ENCODE results near the gene TLE3. TPM values are rescaled to one million over a fixed set of nuclear protein-coding genes. Genes with fewer than 3 reads are reported as not detected.

TLE3 gene
- total RNA-seq, 4 donors from 2014 or later, result 91.2 to 154 (median 137) TPM

GRCh38 chr15:70050441-70050840 lies 47.3 kb downstream of the TLE3 start:
- TF ChIP-seq, protein P1, sequence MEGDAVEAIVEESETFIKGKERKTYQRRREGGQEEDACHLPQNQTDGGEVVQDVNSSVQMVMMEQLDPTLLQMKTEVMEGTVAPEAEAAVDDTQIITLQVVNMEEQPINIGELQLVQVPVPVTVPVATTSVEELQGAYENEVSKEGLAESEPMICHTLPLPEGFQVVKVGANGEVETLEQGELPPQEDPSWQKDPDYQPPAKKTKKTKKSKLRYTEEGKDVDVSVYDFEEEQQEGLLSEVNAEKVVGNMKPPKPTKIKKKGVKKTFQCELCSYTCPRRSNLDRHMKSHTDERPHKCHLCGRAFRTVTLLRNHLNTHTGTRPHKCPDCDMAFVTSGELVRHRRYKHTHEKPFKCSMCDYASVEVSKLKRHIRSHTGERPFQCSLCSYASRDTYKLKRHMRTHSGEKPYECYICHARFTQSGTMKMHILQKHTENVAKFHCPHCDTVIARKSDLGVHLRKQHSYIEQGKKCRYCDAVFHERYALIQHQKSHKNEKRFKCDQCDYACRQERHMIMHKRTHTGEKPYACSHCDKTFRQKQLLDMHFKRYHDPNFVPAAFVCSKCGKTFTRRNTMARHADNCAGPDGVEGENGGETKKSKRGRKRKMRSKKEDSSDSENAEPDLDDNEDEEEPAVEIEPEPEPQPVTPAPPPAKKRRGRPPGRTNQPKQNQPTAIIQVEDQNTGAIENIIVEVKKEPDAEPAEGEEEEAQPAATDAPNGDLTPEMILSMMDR (IDR thresholded peaks at IDR 0.05), result no peak
- TF ChIP-seq POLR2A (IDR thresholded peaks at IDR 0.05) (no peak), POLR2AphosphoS5 (IDR thresholded peaks at IDR 0.05) (no peak), EP300 (IDR thresholded peaks at IDR 0.05) (no peak)
- H3K4me3 ChIP-seq, result no peak overlapping the region
- H3K36me3 ChIP-seq, result peaks cover 76% of the 10 kb centered on the region
- no peaks in the 10 kb centered on the region for H3K27me3 ChIP-seq
- 83% methylated on average over 9 of the region's 9 CpGs for WGBS
- no peak overlapping the region for H3K27ac ChIP-seq
- no peaks in the 10 kb centered on the region for H3K4me1 ChIP-seq
- H3K9me3 ChIP-seq, result no peaks in the 10 kb centered on the region
- DNase-seq (ENCODE audit: low spot score in 2 of 2), result peak; percentile 8 to 29

DNA sequence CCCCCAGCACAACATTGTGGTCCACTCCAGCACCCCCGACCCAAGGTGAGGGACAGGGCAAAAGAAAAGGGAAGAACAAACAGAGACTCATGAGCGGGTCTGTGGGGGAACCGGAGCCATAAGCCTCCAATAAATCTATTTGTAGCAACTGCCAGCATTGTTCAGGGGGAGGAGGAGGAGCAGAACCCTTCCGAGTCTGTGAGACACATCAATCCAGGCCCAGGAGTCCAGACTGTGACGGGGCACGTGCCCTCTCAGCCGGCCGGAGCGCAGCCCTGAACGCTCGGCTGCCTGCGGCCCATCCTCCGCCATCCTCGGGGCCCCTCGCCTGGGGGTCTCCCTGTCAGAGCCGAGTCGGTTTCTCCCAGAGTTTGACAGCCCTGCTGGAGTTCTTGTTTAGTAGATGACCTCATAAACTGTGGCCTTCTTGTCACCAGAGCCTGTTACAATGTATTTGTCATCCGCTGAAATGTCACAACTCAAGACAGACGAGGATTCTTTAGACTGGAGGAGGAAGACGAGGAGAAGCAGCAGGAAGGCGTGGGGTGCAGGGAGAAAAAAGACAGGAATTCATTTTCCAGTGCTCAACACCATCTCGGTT lies 47.9 kb downstream of the TLE3 start:
- 78% methylated on average over 19 of the region's 22 CpGs for WGBS
- H3K36me3 ChIP-seq, result peaks cover 70% of the 10 kb centered on the region
- H3K9me3 ChIP-seq, result no peaks in the 10 kb centered on the region
- H3K4me3 ChIP-seq, result no peak overlapping the region
- no peak overlapping the region for H3K27ac ChIP-seq
- TF ChIP-seq POLR2A (IDR thresholded peaks at IDR 0.05) (no peak), POLR2AphosphoS5 (IDR thresholded peaks at IDR 0.05) (no peak), EP300 (IDR thresholded peaks at IDR 0.05) (no peak)
- TF ChIP-seq, protein P1 (IDR thresholded peaks at IDR 0.05), result no peak
- peak; percentile 26 to 52 for DNase-seq (ENCODE audit: low spot score in 2 of 2)
- no peaks in the 10 kb centered on the region for H3K27me3 ChIP-seq
- no peaks in the 10 kb centered on the region for H3K4me1 ChIP-seq

DNA sequence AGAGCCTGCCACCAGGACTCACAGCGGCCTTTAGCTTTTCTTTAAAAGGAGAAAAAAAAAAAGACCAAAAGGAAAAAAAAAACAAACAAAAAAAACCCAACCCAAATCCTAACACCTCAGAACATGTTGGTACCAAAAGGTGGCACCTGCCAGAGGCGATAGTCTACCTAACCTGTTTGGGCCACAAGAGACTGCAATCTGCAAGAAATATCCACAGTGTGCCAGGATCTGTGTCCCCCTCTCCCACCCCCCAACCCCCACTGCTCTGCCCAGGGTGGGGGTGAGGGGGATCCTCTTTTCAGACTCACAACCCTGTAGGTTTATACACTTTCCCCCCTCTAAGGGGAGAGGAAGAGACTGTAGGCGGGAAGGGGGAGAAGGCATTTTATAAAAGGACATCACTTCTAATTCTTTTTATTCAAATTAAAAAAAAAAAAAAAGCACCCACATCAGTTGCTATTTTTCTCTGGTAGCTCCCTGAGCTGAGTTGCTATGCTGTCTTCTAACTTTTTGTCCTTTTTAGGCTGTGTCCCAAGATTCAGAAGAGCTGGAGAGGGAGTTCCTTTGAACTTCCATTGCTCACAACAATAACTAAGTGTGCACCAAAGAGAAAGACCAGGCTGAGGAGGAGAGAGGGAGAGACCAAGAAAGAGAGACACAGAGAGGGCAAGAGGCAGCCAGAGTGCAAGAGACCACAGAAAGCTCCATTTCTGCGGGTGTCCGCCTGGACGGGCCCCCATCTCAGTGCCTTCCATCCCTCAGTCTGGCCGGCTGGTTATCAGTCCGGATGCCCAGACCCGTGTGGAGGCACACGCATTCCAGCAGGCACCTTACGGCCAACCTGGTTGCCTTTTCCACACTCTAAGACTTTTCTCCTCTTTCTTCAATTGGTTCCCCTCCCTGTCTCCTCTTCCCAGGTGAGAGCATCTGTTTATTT lies 48.9 kb downstream of the TLE3 start:
- H3K27me3 ChIP-seq, result no peaks in the 10 kb centered on the region
- H3K4me3 ChIP-seq, result no peak overlapping the region
- 88% methylated on average over 11 of the region's 11 CpGs for WGBS
- no peaks in the 10 kb centered on the region for H3K4me1 ChIP-seq
- TF ChIP-seq EP300 (IDR thresholded peaks at IDR 0.05) (no peak), POLR2A (IDR thresholded peaks at IDR 0.05) (no peak), POLR2AphosphoS5 (IDR thresholded peaks at IDR 0.05) (no peak)
- TF ChIP-seq, protein P1 (IDR thresholded peaks at IDR 0.05), result no peak
- H3K36me3 ChIP-seq, result peaks cover 60% of the 10 kb centered on the region
- no peak overlapping the region for H3K27ac ChIP-seq
- no peaks in the 10 kb centered on the region for H3K9me3 ChIP-seq
- peak in 1 of 2 donors; percentile 22 for DNase-seq (ENCODE audit: low spot score in 2 of 2)

- DNase-seq (ENCODE audit: low spot score in 2 of 2), result peak; percentile 33 to 58
- Histone ChIP-seq H3K9me3 (no peaks in the 10 kb centered on the region), H3K4me3 (no peak overlapping the region), H3K27me3 (no peaks in the 10 kb centered on the region), H3K36me3 (peaks cover 54% of the 10 kb centered on the region), H3K4me1 (no peaks in the 10 kb centered on the region), H3K27ac (no peak overlapping the region)
- 71% methylated on average over 9 of the region's 9 CpGs for WGBS
- TF ChIP-seq POLR2A (IDR thresholded peaks at IDR 0.05) (no peak), EP300 (IDR thresholded peaks at IDR 0.05) (no peak), POLR2AphosphoS5 (IDR thresholded peaks at IDR 0.05) (no peak)
- TF ChIP-seq, protein P1 (IDR thresholded peaks at IDR 0.05), result no peak
These were observed 49.5 kb downstream of the TLE3 start for GRCh38 chr15:70048198-70048565.
